ENCODE results near the gene ACSL4. TPM values are rescaled to one million over a fixed set of nuclear protein-coding genes. Genes with fewer than 3 reads are reported as not detected.
A peak's percentile ranks its signal among the peaks of the same experiment; 100 is the strongest.

Gene ACSL4
- total and polyA plus RNA-seq, 5 donors = 18.3 to 56.1 (median 46.3) TPM

GRCh38 chrX:109635146-109635545 is 97.9 kb downstream of the ACSL4 start:
- no peak for DNase-seq
- 22% methylated on average over 3 of the region's 3 CpGs for WGBS
- intact Hi-C loops (cut with DNase I) = loop anchor here in 1 of 4 donors (10.0 kb wide), 1 partner anchor 150 kb away; the partner anchor contains the start of gene GUCY2F
- Histone ChIP-seq H3K4me1 (ENCODE audit: control insufficient read depth, insufficient read depth, low read length) (no peaks in the 10 kb centered on the region), H3K4me3 (ENCODE audit: low read length) (no peak overlapping the region), H3K27me3 (ENCODE audit: control insufficient read depth, insufficient read depth) (no peaks in the 10 kb centered on the region), H3K9me3 (ENCODE audit: control insufficient read depth, low read length) (no peaks in the 10 kb centered on the region), H3K27ac (ENCODE audit: low read length) (no peak overlapping the region)
- no peak for ATAC-seq

GRCh38 chrX:109632906-109633504 is 100.1 kb downstream of the ACSL4 start:
- Histone ChIP-seq H3K27me3 (ENCODE audit: control insufficient read depth, insufficient read depth) (no peaks in the 10 kb centered on the region), H3K4me3 (ENCODE audit: low read length) (no peak overlapping the region), H3K9me3 (ENCODE audit: control insufficient read depth, low read length) (no peaks in the 10 kb centered on the region), H3K4me1 (ENCODE audit: control insufficient read depth, insufficient read depth, low read length) (no peaks in the 10 kb centered on the region), H3K27ac (ENCODE audit: low read length) (no peak overlapping the region)
- 47% methylated on average over 5 of the region's 5 CpGs for WGBS
- intact Hi-C loops (cut with DNase I) = loop anchor here in 2 of 4 donors (5.0 to 10.0 kb wide), 2 partner anchors 146 to 148 kb away; partner anchors contain the start of gene GUCY2F (in 1 of the 2)
- no peak for ATAC-seq
- DNase-seq = no peak

GRCh38 chrX:109629310-109629709 is 103.7 kb downstream of the ACSL4 start:
- H3K27ac ChIP-seq (ENCODE audit: low read length) = no peak overlapping the region
- DNase-seq = no peak
- intact Hi-C loops (cut with DNase I) = no loop called here
- H3K27me3 ChIP-seq (ENCODE audit: control insufficient read depth, insufficient read depth) = no peaks in the 10 kb centered on the region
- no peak overlapping the region for H3K4me3 ChIP-seq (ENCODE audit: low read length)
- H3K4me1 ChIP-seq (ENCODE audit: control insufficient read depth, insufficient read depth, low read length) = no peaks in the 10 kb centered on the region
- 48% methylated on average over 3 of the region's 3 CpGs for WGBS
- H3K9me3 ChIP-seq (ENCODE audit: control insufficient read depth, low read length) = no peaks in the 10 kb centered on the region
- ATAC-seq = no peak

GRCh38 chrX:109626637-109627036 is 106.4 kb downstream of the ACSL4 start:
- DNase-seq (no peak), ATAC-seq (no peak)
- Histone ChIP-seq H3K9me3 (ENCODE audit: control insufficient read depth, low read length) (no peaks in the 10 kb centered on the region), H3K4me3 (ENCODE audit: low read length) (no peak overlapping the region), H3K27ac (ENCODE audit: low read length) (no peak overlapping the region), H3K4me1 (ENCODE audit: control insufficient read depth, insufficient read depth, low read length) (no peaks in the 10 kb centered on the region), H3K27me3 (ENCODE audit: control insufficient read depth, insufficient read depth) (no peaks in the 10 kb centered on the region)
- WGBS = 90% methylated on average over 4 of the region's 4 CpGs
- intact Hi-C loops (cut with DNase I) = loop anchor here in 1 of 4 donors (2.0 kb wide), 1 partner anchor 140 kb away; no protein-coding TSS in a partner anchor

GRCh38 chrX:109624641-109625616 is 108.1 kb downstream of the ACSL4 start, which contains the start of gene KCNE5:
Gene KCNE5 (minus strand): TSS chrX:109625172. CDS start chrX:109625020, 152 bp downstream.
- 22% methylated on average over 76 of the region's 79 CpGs for WGBS
- intact Hi-C loops (cut with DNase I) = no loop called here
- no peak within 1 kb of the TSS for H3K27ac ChIP-seq (ENCODE audit: low read length)
- peak in 1 of 2 donors; percentile 66 for ATAC-seq
- no peaks in the 10 kb centered on the region for H3K4me1 ChIP-seq (ENCODE audit: control insufficient read depth, insufficient read depth, low read length)
- H3K27me3 ChIP-seq (ENCODE audit: control insufficient read depth, insufficient read depth) = no peaks in the 10 kb centered on the region
- H3K9me3 ChIP-seq (ENCODE audit: control insufficient read depth, low read length) = no peaks in the 10 kb centered on the region
- H3K4me3 ChIP-seq (ENCODE audit: low read length) = peak within 1 kb of the TSS; percentile 31
- DNase-seq = peak; percentile 16 to 70 (median 45)

- no peaks in the 10 kb centered on the region for H3K9me3 ChIP-seq (ENCODE audit: control insufficient read depth, low read length)
- H3K27ac ChIP-seq (ENCODE audit: low read length) = no peak overlapping the region
- ATAC-seq = no peak
- no peaks in the 10 kb centered on the region for H3K4me1 ChIP-seq (ENCODE audit: control insufficient read depth, insufficient read depth, low read length)
- H3K4me3 ChIP-seq (ENCODE audit: low read length) = no peak overlapping the region
- 57% methylated on average over 8 of the region's 8 CpGs for WGBS
- intact Hi-C loops (cut with DNase I) = no loop called here
- H3K27me3 ChIP-seq (ENCODE audit: control insufficient read depth, insufficient read depth) = no peaks in the 10 kb centered on the region
- peak in 2 of 3 donors; percentile 39 to 52 for DNase-seq
Measured at GRCh38 chrX:109623997-109624396, 109.1 kb downstream of the ACSL4 start.

- intact Hi-C loops (cut with DNase I) = no loop called here
- Histone ChIP-seq H3K4me1 (ENCODE audit: control insufficient read depth, insufficient read depth, low read length) (no peaks in the 10 kb centered on the region), H3K27ac (ENCODE audit: low read length) (no peak overlapping the region), H3K27me3 (ENCODE audit: control insufficient read depth, insufficient read depth) (no peaks in the 10 kb centered on the region), H3K9me3 (ENCODE audit: control insufficient read depth, low read length) (no peaks in the 10 kb centered on the region), H3K4me3 (ENCODE audit: low read length) (no peak overlapping the region)
- 67% methylated on average over 4 of the region's 4 CpGs for WGBS
- ATAC-seq (no peak), DNase-seq (no peak)
Measured at GRCh38 chrX:109622270-109622669, 110.8 kb downstream of the ACSL4 start.

- H3K4me3 ChIP-seq (ENCODE audit: low read length) = no peak overlapping the region
- no peaks in the 10 kb centered on the region for H3K4me1 ChIP-seq (ENCODE audit: control insufficient read depth, insufficient read depth, low read length)
- H3K27me3 ChIP-seq (ENCODE audit: control insufficient read depth, insufficient read depth) = no peaks in the 10 kb centered on the region
- no peak overlapping the region for H3K27ac ChIP-seq (ENCODE audit: low read length)
- intact Hi-C loops (cut with DNase I) = no loop called here
- H3K9me3 ChIP-seq (ENCODE audit: control insufficient read depth, low read length) = no peaks in the 10 kb centered on the region
- 74% methylated on average over 3 of the region's 3 CpGs for WGBS
- ATAC-seq = no peak
- no peak for DNase-seq
Measured at GRCh38 chrX:109619771-109620170, 113.3 kb downstream of the ACSL4 start.

- Histone ChIP-seq H3K27ac (ENCODE audit: low read length) (no peak overlapping the region), H3K4me1 (ENCODE audit: control insufficient read depth, insufficient read depth, low read length) (no peaks in the 10 kb centered on the region), H3K9me3 (ENCODE audit: control insufficient read depth, low read length) (no peaks in the 10 kb centered on the region), H3K4me3 (ENCODE audit: low read length) (no peak overlapping the region), H3K27me3 (ENCODE audit: control insufficient read depth, insufficient read depth) (no peaks in the 10 kb centered on the region)
- no peak for DNase-seq
- WGBS = 53% methylated on average over 6 of the region's 6 CpGs
- no peak for ATAC-seq
- intact Hi-C loops (cut with DNase I) = no loop called here
Measured at GRCh38 chrX:109614951-109615350, 118.1 kb downstream of the ACSL4 start.

GRCh38 chrX:109601486-109601885 is 131.6 kb downstream of the ACSL4 start:
- WGBS = 62% methylated on average over 5 of the region's 5 CpGs
- intact Hi-C loops (cut with DNase I) = no loop called here
- Histone ChIP-seq H3K4me3 (ENCODE audit: low read length) (no peak overlapping the region), H3K27ac (ENCODE audit: low read length) (no peak overlapping the region), H3K27me3 (ENCODE audit: control insufficient read depth, insufficient read depth) (no peaks in the 10 kb centered on the region), H3K4me1 (ENCODE audit: control insufficient read depth, insufficient read depth, low read length) (no peaks in the 10 kb centered on the region), H3K9me3 (ENCODE audit: control insufficient read depth, low read length) (no peaks in the 10 kb centered on the region)
- DNase-seq (no peak), ATAC-seq (no peak)

- 6% methylated on average over 16 of the region's 16 CpGs for WGBS
- peak in 1 of 2 donors; percentile 37 for ATAC-seq
- no peak overlapping the region for H3K27ac ChIP-seq (ENCODE audit: low read length)
- no peaks in the 10 kb centered on the region for H3K9me3 ChIP-seq (ENCODE audit: control insufficient read depth, low read length)
- H3K4me3 ChIP-seq (ENCODE audit: low read length) = no peak overlapping the region
- H3K4me1 ChIP-seq (ENCODE audit: control insufficient read depth, insufficient read depth, low read length) = no peaks in the 10 kb centered on the region
- H3K27me3 ChIP-seq (ENCODE audit: control insufficient read depth, insufficient read depth) = no peaks in the 10 kb centered on the region
- peak; percentile 15 to 60 (median 53) for DNase-seq
- intact Hi-C loops (cut with DNase I) = no loop called here
Measured at GRCh38 chrX:109600237-109600651, 132.8 kb downstream of the ACSL4 start.
